SK-N-SH treated with all-trans-retinoic acid at 6 μM for 48 hours (cell line): ENCODE measurements around the gene OR6C2.

ENCODE experiments used
- CREB5 ChIP-seq: fragments of 250-450 bp; sonication (Bioruptor Pico); IDR thresholded peaks from 2 replicates; pipeline ENCODE4 v1.5.1; 2020; ENCODE audit warnings: low read depth, mild to moderate bottlenecking, moderate library complexity
- CSDC2 ChIP-seq: fragments of 250-450 bp; sonication (Bioruptor Pico); IDR thresholded peaks from 2 replicates; pipeline ENCODE4 v1.5.0; 2020; ENCODE audit warnings: mild to moderate bottlenecking, moderate library complexity
- CSRNP3 ChIP-seq: fragments of 250-450 bp; sonication (Bioruptor Pico); IDR thresholded peaks from 2 replicates; pipeline ENCODE4 v1.5.1; 2021; ENCODE audit warnings: mild to moderate bottlenecking, moderate library complexity
- ESRRG ChIP-seq: fragments of 250-450 bp; sonication (Bioruptor Pico); IDR thresholded peaks from 2 replicates; pipeline ENCODE4 v1.6.1; 2021; ENCODE audit warnings: mild to moderate bottlenecking
- GLIS3 ChIP-seq: fragments of 250-450 bp; sonication (Bioruptor Pico); IDR thresholded peaks from 2 replicates; pipeline ENCODE4 v1.5.0; 2020; ENCODE audit warnings: mild to moderate bottlenecking, moderate library complexity
- OSR1 ChIP-seq: fragments of 250-450 bp; sonication (Bioruptor Pico); IDR thresholded peaks from 2 replicates; pipeline ENCODE4 v1.8.0; 2022; ENCODE audit warnings: moderate library complexity, mild to moderate bottlenecking, inconsistent platforms
- PATZ1 ChIP-seq: fragments of 250-450 bp; sonication (Bioruptor Pico); IDR thresholded peaks from 2 replicates; pipeline ENCODE4 v1.8.0; 2020; ENCODE audit warnings: mild to moderate bottlenecking, moderate library complexity, borderline replicate concordance
- RARB ChIP-seq: fragments of 250-450 bp; sonication (Bioruptor Pico); IDR thresholded peaks from 2 replicates; pipeline ENCODE4 v1.8.0; 2021; ENCODE audit warnings: mild to moderate bottlenecking, moderate library complexity
- SNAI2 ChIP-seq: fragments of 250-450 bp; sonication (Bioruptor Pico); IDR thresholded peaks from 2 replicates; pipeline ENCODE4 v1.5.0; 2020; ENCODE audit warnings: mild to moderate bottlenecking, moderate library complexity
- ZNF565 ChIP-seq: fragments of 450-650 bp; formaldehyde crosslinking; conservative IDR thresholded peaks from 2 replicates; pipeline ENCODE4 v1.5.0; 2020; ENCODE audit warnings: low read depth, mild to moderate bottlenecking, moderate library complexity

GRCh38 chr12:55499231-55499630 is 55.4 kb downstream of the OR6C2 start:
- no peak for TF ChIP-seq RARB (CRISPR knock-in tag)
- TF ChIP-seq CREB5 (CRISPR knock-in tag), result no peak
- TF ChIP-seq PATZ1 (CRISPR knock-in tag), result no peak
- no peak for TF ChIP-seq ESRRG
- no peak for TF ChIP-seq OSR1
- TF ChIP-seq CSDC2 (CRISPR knock-in tag), result no peak
- no peak for TF ChIP-seq ZNF565 (CRISPR knock-in tag)
- no peak for TF ChIP-seq GLIS3 (CRISPR knock-in tag)
- TF ChIP-seq CSRNP3, result no peak
- TF ChIP-seq SNAI2 (CRISPR knock-in tag), result no peak
